Measurements from ENCODE around the gene LINGO4.
A peak's percentile ranks its signal among the peaks of the same experiment; 100 is the strongest.
"Not testable (repeated sequence)": the region's sequence is repeated elsewhere in the genome, so short reads cannot be mapped to it uniquely, and the experiment has no call there.

The LINGO4 gene

GRCh38 chr1:151813271-151813977 lies 8.2 kb upstream of the LINGO4 start:
- no peak for DNase-seq

- DNase-seq: no peak
These were observed 6.0 kb upstream of the LINGO4 start for GRCh38 chr1:151811181-151811580.

DNA sequence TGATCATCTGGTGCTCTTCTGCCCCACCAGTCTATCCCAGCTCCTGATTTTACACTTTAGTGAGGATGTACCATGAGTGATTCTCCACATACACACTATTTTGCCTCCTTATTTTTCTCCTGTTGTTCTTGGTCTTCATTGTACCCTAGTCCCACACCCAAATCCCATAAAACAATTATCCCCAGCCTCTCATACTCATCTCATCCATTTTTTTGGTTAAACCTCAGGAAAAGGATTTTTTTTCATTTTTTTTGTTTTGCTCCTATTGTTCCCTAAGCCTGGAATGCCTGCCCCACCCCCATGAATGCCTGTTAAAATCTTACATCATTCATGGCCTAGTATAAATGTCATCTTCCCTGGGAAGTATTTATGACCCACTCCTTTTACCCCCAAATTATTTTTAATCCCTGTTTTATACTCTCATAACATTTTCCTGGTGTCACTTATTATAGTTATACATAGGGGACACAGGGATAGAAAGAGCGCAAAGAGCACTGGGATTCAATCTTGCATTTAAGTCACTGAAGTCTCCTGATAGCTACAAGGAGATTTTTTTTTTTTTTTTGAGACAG lies 4.9 kb upstream of the LINGO4 start:
- no peak for DNase-seq

- DNase-seq: no peak
These were observed 4.2 kb upstream of the LINGO4 start for GRCh38 chr1:151809290-151809984.

GRCh38 chr1:151807766-151808165 lies 2.5 kb upstream of the LINGO4 start:
- no peak for DNase-seq

- no peak for DNase-seq
These were observed 1.9 kb upstream of the LINGO4 start for GRCh38 chr1:151807131-151807530.

DNA sequence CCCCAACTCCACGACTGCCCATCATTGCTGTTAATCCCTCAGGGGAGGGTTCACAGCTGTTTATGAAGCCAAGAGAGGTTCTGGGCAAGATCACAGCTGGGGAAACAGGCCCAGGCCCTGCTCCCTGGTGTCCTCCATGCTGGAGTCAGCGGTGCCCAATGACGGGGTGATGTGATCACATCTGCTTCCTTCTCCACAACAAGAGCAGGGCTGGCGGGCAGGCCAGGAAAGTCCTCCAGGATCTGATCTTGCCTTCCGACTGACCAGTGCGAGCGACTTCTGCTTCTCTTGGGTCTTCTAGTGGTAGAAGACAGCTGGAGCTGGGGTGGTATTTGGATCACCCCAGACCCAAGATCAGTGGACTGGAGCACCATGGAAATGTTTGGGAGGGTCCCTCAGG lies 951 bp upstream of the LINGO4 start:
- no peak for DNase-seq

GRCh38 chr1:151803915-151804314 lies 1.3 kb downstream of the LINGO4 start:
- DNase-seq: no peak

- no peak for DNase-seq
These were observed 2.1 kb downstream of the LINGO4 start for GRCh38 chr1:151803164-151803563.

DNA sequence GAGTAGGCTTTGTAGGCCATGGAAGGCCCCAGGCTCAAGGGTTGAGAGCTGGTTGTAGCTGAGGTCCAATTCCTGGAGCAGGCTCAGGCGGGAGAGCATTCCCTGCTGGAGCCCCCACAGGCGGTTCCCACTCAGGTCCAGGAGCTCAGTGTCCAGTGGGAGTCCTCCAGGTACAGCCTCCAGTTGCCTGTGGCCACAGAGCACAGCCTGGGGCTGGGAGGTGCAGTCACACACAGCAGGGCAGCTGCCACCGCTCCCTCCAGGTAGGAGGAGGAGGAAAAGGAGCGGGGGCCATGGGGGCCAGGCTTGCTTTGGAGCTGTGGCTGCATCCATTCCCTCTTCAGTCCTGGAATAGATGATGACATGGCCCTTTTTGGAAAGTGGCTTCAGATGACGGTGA lies 2.8 kb downstream of the LINGO4 start:
- DNase-seq: no peak

DNA sequence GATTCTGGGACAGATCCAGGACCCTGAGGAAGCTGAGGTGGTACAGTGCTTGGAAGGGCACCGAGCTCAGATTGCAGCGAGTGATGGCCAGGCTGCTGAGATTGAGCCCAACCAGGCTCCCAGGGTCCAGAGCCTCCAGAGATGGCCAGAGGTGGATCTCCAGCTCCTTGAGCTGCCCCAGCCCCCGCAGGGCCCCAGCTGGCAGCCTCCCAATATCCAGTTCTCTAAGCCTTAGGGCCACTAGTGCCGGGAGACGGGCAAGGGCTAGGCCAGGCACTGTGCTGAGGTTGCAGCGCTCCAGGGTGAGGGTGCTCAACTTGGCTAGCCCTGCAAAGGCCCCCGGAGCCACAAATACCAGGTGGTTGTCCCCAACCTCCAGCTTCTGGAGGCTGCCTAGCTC lies 3.4 kb downstream of the LINGO4 start:
- DNase-seq: no peak

DNA sequence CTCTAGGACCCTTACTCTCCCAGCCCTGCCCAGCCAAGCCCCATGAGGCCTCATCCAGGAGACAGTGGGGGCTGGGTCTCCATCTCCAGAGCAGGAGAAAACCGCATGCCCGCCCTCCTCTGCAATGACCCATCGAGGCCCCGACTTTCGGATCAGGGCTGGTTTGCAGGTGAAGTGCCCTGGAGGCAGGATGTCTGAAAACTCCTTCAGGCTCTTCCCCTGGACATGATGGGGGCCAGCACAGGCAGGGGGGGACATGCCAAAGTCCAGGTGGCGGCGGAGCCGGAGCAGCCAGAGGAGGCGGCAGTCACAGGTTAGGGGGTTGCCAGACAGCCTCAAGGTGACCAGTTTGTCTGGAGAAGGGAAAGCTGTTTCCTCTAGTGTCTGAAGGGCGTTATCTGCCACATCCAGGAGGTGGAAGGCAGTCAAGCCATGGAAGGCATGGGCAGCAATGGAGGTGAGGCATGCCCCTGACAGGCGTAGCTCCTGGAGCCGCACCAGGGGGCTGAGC lies 3.9 kb downstream of the LINGO4 start:
- DNase-seq: no peak

DNA sequence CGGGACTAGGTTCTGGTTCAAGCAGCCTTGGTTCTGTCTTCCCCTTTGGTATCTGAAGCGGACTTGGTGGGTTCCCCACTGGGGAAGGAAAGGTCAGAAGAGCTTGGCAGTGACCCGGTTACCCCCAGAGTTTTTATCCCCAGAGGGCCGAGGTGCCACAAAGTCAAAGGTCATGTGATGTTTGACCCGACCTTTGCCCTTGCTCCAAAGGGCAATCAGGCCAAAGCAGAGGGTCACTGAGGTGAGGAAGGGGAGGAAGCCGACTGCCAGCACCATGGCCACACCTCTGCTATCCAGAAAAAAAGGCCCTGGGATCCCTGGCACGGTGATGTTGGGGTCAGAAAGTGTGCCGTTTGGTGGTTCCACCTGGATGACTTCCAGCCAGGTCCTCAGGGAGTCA lies 4.4 kb downstream of the LINGO4 start:
- DNase-seq: no peak

- DNase-seq: no peak
These were observed 5.8 kb downstream of the LINGO4 start for GRCh38 chr1:151799179-151800022.

- DNase-seq: no peak
These were observed 6.6 kb downstream of the LINGO4 start for GRCh38 chr1:151798571-151798970.

- DNase-seq: no peak
These were observed 14.1 kb downstream of the LINGO4 start for GRCh38 chr1:151790940-151791651.

DNA sequence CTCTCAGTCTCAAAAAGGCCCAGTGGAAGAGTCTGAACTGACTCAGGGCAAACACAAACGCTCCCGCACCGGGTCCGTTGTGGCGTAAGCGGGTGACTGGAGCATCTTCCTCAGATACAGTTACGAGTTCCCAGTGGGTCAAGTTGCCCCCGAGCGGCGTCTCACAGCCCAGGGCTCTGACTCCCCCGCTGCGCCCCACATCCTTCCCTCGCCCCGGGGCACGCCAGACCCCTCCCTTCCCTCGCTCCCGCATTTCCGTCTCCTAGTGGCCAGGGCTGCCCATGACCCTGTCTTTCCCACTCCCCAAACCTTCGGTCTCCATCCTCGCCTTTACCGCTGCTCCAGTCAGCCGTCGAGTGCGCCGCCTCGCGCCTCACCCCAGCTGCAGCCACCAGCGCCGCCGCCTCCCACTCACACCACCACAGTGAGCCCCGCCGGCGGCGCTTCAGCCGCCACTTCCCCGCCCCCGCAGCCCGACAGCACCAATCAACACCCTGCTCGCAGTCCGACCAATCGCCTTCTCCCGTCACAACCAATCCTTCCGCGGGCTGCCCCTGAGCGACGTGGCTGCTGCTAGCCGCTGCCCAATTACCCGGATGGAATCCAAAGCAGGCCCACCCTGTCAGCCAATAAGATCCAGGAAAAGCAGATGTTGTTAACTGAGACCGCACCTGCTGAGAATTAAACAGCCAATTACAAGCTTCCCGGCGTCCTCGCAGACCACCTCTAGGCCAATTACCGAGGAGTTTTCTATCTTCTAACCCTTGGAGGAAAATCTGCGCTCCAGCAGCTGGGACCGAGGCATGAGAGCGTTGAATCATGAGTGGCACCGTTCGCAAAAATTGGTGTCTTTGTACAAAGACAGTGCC lies 14.9 kb downstream of the LINGO4 start, which contains the start of gene TDRKH:
Gene TDRKH, minus strand, starts transcription at position 430 of the 869 bp plus-strand sequence. CDS start 7,478 bp downstream, outside the sequence.
- DNase-seq: peak; percentile 99

GRCh38 chr1:151787689-151788088 lies 17.5 kb downstream of the LINGO4 start:
- no peak for DNase-seq

DNA sequence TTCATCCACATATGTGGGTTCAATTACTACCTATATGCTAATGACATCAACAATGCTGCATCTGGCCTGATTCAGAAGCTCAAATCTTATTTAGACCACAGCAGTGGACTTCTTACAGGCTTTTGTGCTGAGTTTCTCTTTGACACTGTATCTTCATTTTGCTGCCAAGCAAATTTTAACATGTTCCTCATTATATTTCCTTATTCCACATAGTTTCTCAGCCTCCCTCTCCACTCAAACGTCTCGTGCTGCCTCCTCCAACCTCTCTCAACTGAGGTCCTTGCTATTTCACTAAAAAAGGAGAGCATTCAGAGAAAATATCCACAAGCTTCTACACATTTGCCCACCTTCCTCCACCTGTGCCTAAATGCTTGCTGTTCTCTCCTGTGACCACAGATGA lies 21.4 kb downstream of the LINGO4 start:
- DNase-seq: no peak

GRCh38 chr1:151782741-151783140 lies 22.5 kb downstream of the LINGO4 start:
- no peak for DNase-seq

DNA sequence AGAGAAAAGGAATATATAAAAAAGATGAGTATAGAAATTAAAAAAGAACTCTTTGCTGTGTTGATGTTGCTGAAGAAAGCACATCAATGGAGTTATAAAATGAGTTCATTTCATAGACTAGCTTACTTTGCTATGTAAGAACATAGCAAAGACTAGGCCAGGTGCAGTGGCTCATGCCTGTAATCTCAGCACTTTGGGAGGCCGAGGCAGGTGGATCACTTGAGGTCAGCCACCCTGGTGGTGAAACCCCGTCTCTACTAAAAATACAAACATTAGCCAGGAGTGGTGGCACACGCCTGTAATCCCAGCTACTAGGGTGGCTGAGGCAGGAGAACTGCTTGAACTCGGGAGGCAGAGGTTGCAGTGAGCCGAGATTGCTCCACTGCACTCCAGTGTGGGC lies 23.2 kb downstream of the LINGO4 start:
- not testable (repeated sequence) for DNase-seq
